OCI-LY1 (cell line): Measurements from ENCODE around the gene SLC4A1.

ENCODE experiments used
- H2AFZ ChIP-seq: fragments of 200-600 bp; sonication (generic), shearing (Covaris generic); 2 replicates; pipeline ENCODE4 v1.6.0; 2014; ENCODE audit warnings: antibody characterized with exemption, mild to moderate bottlenecking, low read length
- H3F3A ChIP-seq: fragments of 200-600 bp; sonication (generic), shearing (Covaris generic); 2 replicates; pipeline ENCODE4 v1.6.0; 2014; ENCODE audit warnings: mild to moderate bottlenecking, antibody characterized with exemption, low read length, moderate library complexity; ENCODE audit not compliant: insufficient read depth
- H3K27ac ChIP-seq: fragments of 200-600 bp; sonication (generic); 2 replicates; pipeline ENCODE4 v1.5.1; 2014; ENCODE audit warnings: low read length, mixed run types, mild to moderate bottlenecking, low read depth; ENCODE audit not compliant: poor library complexity, severe bottlenecking
- H3K27me3 ChIP-seq: fragments of 200-600 bp; sonication (generic); 2 replicates; pipeline ENCODE4 v1.6.0; 2014; ENCODE audit warnings: antibody characterized with exemption, mild to moderate bottlenecking, low read length, moderate library complexity; ENCODE audit not compliant: insufficient read depth
- H3K36me3 ChIP-seq: fragments of 200-600 bp; sonication (generic); 2 replicates; pipeline ENCODE4 v1.6.1; 2014; ENCODE audit warnings: mild to moderate bottlenecking, antibody characterized with exemption, low read length, moderate library complexity, mixed read lengths; ENCODE audit not compliant: insufficient read depth
- H3K4me1 ChIP-seq: fragments of 200-600 bp; sonication (generic); 2 replicates; pipeline ENCODE4 v1.5.1; 2014; ENCODE audit warnings: mild to moderate bottlenecking, low read length, moderate library complexity; ENCODE audit not compliant: insufficient read depth, severe bottlenecking
- H3K4me2 ChIP-seq: fragments of 200-600 bp; sonication (generic), shearing (Covaris generic); 2 replicates; pipeline ENCODE4 v1.6.1; 2014; ENCODE audit warnings: low read length
- H3K4me3 ChIP-seq: fragments of 200-600 bp; sonication (generic); 2 replicates; pipeline ENCODE4 v1.5.1; 2014; ENCODE audit warnings: low read length, low read depth, mild to moderate bottlenecking, mixed read lengths; ENCODE audit not compliant: poor library complexity, severe bottlenecking
- H3K79me2 ChIP-seq: fragments of 200-600 bp; shearing (Covaris generic); 2 replicates; pipeline ENCODE4 v1.6.1; 2016; ENCODE audit warnings: mixed run types, low read length, mixed read lengths; ENCODE audit not compliant: insufficient read depth
- H3K9ac ChIP-seq: fragments of 200-600 bp; sonication (generic), shearing (Covaris generic); 2 replicates; pipeline ENCODE4 v1.6.1; 2014; ENCODE audit warnings: mild to moderate bottlenecking, low read length, mixed read lengths
- H3K9me2 ChIP-seq: fragments of 200-600 bp; sonication (generic), shearing (Covaris generic); 2 replicates; pipeline ENCODE4 v1.6.1; 2014; ENCODE audit warnings: low read depth, mild to moderate bottlenecking, low read length, mixed read lengths
- H3K9me3 ChIP-seq: fragments of 200-600 bp; shearing (Covaris generic); 2 replicates; pipeline ENCODE4 v1.6.1; 2014; ENCODE audit warnings: low read length, mixed read lengths
- H4K20me1 ChIP-seq: fragments of 200-600 bp; sonication (generic), shearing (Covaris generic); 2 replicates; pipeline ENCODE4 v1.6.0; 2016; ENCODE audit warnings: mild to moderate bottlenecking, low read length; ENCODE audit not compliant: insufficient read depth
- CTCF ChIP-seq: fragments of 200-600 bp; sonication (generic), shearing (Covaris generic); IDR thresholded peaks from 2 replicates; pipeline ENCODE4 v1.5.1; 2017; ENCODE audit warnings: mild to moderate bottlenecking, antibody characterized with exemption, low read length, moderate library complexity, mixed read lengths
- EZH2 ChIP-seq: fragments of 200-600 bp; sonication (generic), shearing (Covaris generic); IDR thresholded peaks from 2 replicates; pipeline ENCODE4 v1.8.0; 2017; ENCODE audit warnings: borderline replicate concordance, mixed run types, mild to moderate bottlenecking, antibody characterized with exemption, low read length, moderate library complexity, mixed read lengths

The SLC4A1 gene

GRCh38 chr17:44207319-44207718 is 60.6 kb downstream of the SLC4A1 start:
- Histone ChIP-seq H3K9me3 (no peaks in the 10 kb centered on the region), H3K9me2 (no peaks in the 10 kb centered on the region), H3F3A (no peaks in the 10 kb centered on the region; the same call in 1 of the 2 replicates), H3K36me3 (peaks cover 47% of the 10 kb centered on the region), H2AFZ (no peak overlapping the region), H3K4me1 (peaks cover 33% of the 10 kb centered on the region), H3K79me2 (no peaks in the 10 kb centered on the region), H3K27me3 (no peaks in the 10 kb centered on the region), H3K4me2 (no peak overlapping the region), H4K20me1 (no peaks in the 10 kb centered on the region), H3K4me3 (no peak overlapping the region), H3K27ac (no peak overlapping the region), H3K9ac (no peak overlapping the region)
- TF ChIP-seq EZH2 (no peak), CTCF (no peak)

GRCh38 chr17:44206825-44207155 is 61.1 kb downstream of the SLC4A1 start:
- Histone ChIP-seq H3K9me3 (no peaks in the 10 kb centered on the region), H3K4me2 (no peak overlapping the region), H3K36me3 (peaks cover 46% of the 10 kb centered on the region), H3K27me3 (no peaks in the 10 kb centered on the region), H3K4me1 (peaks cover 28% of the 10 kb centered on the region), H3K9ac (no peak overlapping the region), H3K27ac (no peak overlapping the region), H4K20me1 (no peaks in the 10 kb centered on the region), H3F3A (no peaks in the 10 kb centered on the region; the same call in 1 of the 2 replicates), H2AFZ (no peak overlapping the region), H3K9me2 (no peaks in the 10 kb centered on the region), H3K4me3 (no peak overlapping the region), H3K79me2 (no peaks in the 10 kb centered on the region)
- TF ChIP-seq EZH2 (no peak), CTCF (no peak)

- H3K4me3 ChIP-seq, result no peak overlapping the region
- H3K4me2 ChIP-seq, result no peak overlapping the region
- H3K9ac ChIP-seq, result no peak overlapping the region
- H3K9me2 ChIP-seq, result no peaks in the 10 kb centered on the region
- H3K79me2 ChIP-seq, result no peaks in the 10 kb centered on the region
- no peaks in the 10 kb centered on the region for H3K9me3 ChIP-seq
- peaks cover 23% of the 10 kb centered on the region for H3K4me1 ChIP-seq
- H3K27me3 ChIP-seq, result no peaks in the 10 kb centered on the region
- TF ChIP-seq CTCF (no peak), EZH2 (no peak)
- H3F3A ChIP-seq, result no peaks in the 10 kb centered on the region; the same call in 1 of the 2 replicates
- no peak overlapping the region for H2AFZ ChIP-seq
- H3K36me3 ChIP-seq, result peaks cover 41% of the 10 kb centered on the region
- H4K20me1 ChIP-seq, result no peaks in the 10 kb centered on the region
- H3K27ac ChIP-seq, result no peak overlapping the region
Measured at GRCh38 chr17:44205962-44206824, 61.7 kb downstream of the SLC4A1 start.
